Hepatocyte (in vitro differentiated cells): ENCODE measurements around the gene ITPK1. TPM values are rescaled to one million over a fixed set of nuclear protein-coding genes. Genes with fewer than 3 reads are reported as not detected.

Source experiments
- DNase-seq: peaks from one replicate; pipeline ENCODE4 v3.0.0-alpha.2; 2016; ENCODE audit warnings: low spot score
- H2AFZ ChIP-seq: fragments of 200-600 bp; sonication (generic); 2 replicates; pipeline ENCODE4 v1.6.0; 2016; ENCODE audit warnings: antibody characterized with exemption, mild to moderate bottlenecking
- H3K27ac ChIP-seq: fragments of 200-600 bp; sonication (generic); 2 replicates; pipeline ENCODE4 v1.5.1; 2016; ENCODE audit warnings: mild to moderate bottlenecking
- H3K27me3 ChIP-seq: fragments of 200-600 bp; sonication (generic); 2 replicates; pipeline ENCODE4 v1.6.1; 2016
- H3K36me3 ChIP-seq: fragments of 200-600 bp; sonication (generic); replicated peaks from 2 replicates; pipeline ENCODE4 v1.5.1; 2016; ENCODE audit warnings: low read depth; ENCODE audit not compliant: insufficient read depth
- H3K4me1 ChIP-seq: fragments of 200-600 bp; sonication (generic); 2 replicates; pipeline ENCODE4 v1.5.1; 2016; ENCODE audit warnings: mild to moderate bottlenecking, moderate library complexity; ENCODE audit not compliant: insufficient read depth
- H3K4me2 ChIP-seq: fragments of 200-600 bp; sonication (generic); 2 replicates; pipeline ENCODE4 v1.6.0; 2016
- H3K4me3 ChIP-seq: fragments of 200-600 bp; sonication (generic); 2 replicates; pipeline ENCODE4 v1.5.1; 2016; ENCODE audit warnings: mild to moderate bottlenecking
- H3K79me2 ChIP-seq: fragments of 200-600 bp; sonication (generic); 2 replicates; pipeline ENCODE4 v1.6.0; 2017; ENCODE audit warnings: mild to moderate bottlenecking
- H3K9me2 ChIP-seq: fragments of 200-600 bp; sonication (generic); replicated peaks from 2 replicates; pipeline ENCODE4 v1.6.0; 2017; ENCODE audit warnings: mild to moderate bottlenecking; ENCODE audit not compliant: insufficient read depth
- H3K9me3 ChIP-seq: fragments of 200-600 bp; sonication (generic); 2 replicates; pipeline ENCODE4 v1.5.1; 2016; ENCODE audit warnings: low read depth, mild to moderate bottlenecking
- H4K20me1 ChIP-seq: fragments of 200-600 bp; sonication (generic); 2 replicates; pipeline ENCODE4 v1.6.0; 2016; ENCODE audit warnings: mild to moderate bottlenecking; ENCODE audit not compliant: insufficient read depth, poor library complexity, severe bottlenecking
- CTCF ChIP-seq: fragments of 200-600 bp; sonication (generic); IDR thresholded peaks from 2 replicates; pipeline ENCODE4 v1.5.1; 2016; ENCODE audit warnings: antibody characterized with exemption, mild to moderate bottlenecking; ENCODE audit not compliant: poor library complexity
- EZH2 ChIP-seq: fragments of 200-600 bp; sonication (generic); IDR thresholded peaks from 2 replicates; pipeline ENCODE4 v1.6.1; 2016; ENCODE audit warnings: antibody characterized with exemption, mild to moderate bottlenecking, borderline replicate concordance
- EZH2phosphoT487 ChIP-seq: fragments of 200-600 bp; sonication (generic); IDR thresholded peaks from one replicate; pipeline ENCODE4 v1.6.1; 2018; ENCODE audit warnings: antibody characterized with exemption, mild to moderate bottlenecking, low read depth, moderate library complexity; ENCODE audit not compliant: unreplicated experiment, severe bottlenecking
- WGBS: methylation state at CpG from one replicate; pipeline ENCODE4 v1.1.6; 2016; ENCODE audit warnings: low lambda C conversion rate; ENCODE audit errors: missing lambda C conversion rate; 5-methylcytosine and 5-hydroxymethylcytosine counted together
- polyA plus RNA-seq: library from polyadenylated mRNA; unstranded; fragments of >200 nt; fragmentation: Nextera tagmentation; extraction: Ambion mirVana; gene quantifications from 2 replicates; pipeline ENCODE4 v1.2.1, GENCODE V29; 2016
- total RNA-seq: library from RNA; depleted of rRNA; stranded (reverse); fragments of >200 nt; gene quantifications from 2 replicates; pipeline ENCODE4 v1.2.3, GENCODE V29; 2014

The ITPK1 gene
- total and polyA plus RNA-seq, 2 experiments from 2014 or later: 49.8 to 66.7 TPM

GRCh38 chr14:93076755-93077154, 39.0 kb downstream of the ITPK1 start:
- H3K9me2 ChIP-seq: no peaks in the 10 kb centered on the region
- TF ChIP-seq CTCF (no peak), EZH2 (no peak), EZH2phosphoT487 (no peak)
- H3K4me2 ChIP-seq: no peak overlapping the region
- DNase-seq: no peak
- H3K79me2 ChIP-seq: peaks cover 60% of the 10 kb centered on the region
- H3K36me3 ChIP-seq: no peaks in the 10 kb centered on the region
- H3K27ac ChIP-seq: no peak overlapping the region
- H3K4me1 ChIP-seq: peaks cover 13% of the 10 kb centered on the region
- H3K4me3 ChIP-seq: no peak overlapping the region
- H3K9me3 ChIP-seq: no peaks in the 10 kb centered on the region
- no peak overlapping the region for H2AFZ ChIP-seq
- peaks cover 15% of the 10 kb centered on the region for H4K20me1 ChIP-seq
- 94% methylated on average over 7 of the region's 10 CpGs for WGBS
- H3K27me3 ChIP-seq: no peaks in the 10 kb centered on the region

- Histone ChIP-seq H3K4me2 (no peak overlapping the region), H4K20me1 (peaks cover 15% of the 10 kb centered on the region), H3K9me3 (no peaks in the 10 kb centered on the region), H3K4me1 (peaks cover 13% of the 10 kb centered on the region), H3K36me3 (no peaks in the 10 kb centered on the region), H3K27me3 (no peaks in the 10 kb centered on the region), H3K27ac (no peak overlapping the region), H2AFZ (no peak overlapping the region), H3K4me3 (no peak overlapping the region), H3K79me2 (peaks cover 52% of the 10 kb centered on the region), H3K9me2 (no peaks in the 10 kb centered on the region)
- no peak for TF ChIP-seq EZH2phosphoT487
- TF ChIP-seq CTCF: no peak
- TF ChIP-seq EZH2: no peak
- DNase-seq: no peak
Observed at GRCh38 chr14:93075891-93076290, 39.8 kb downstream of the ITPK1 start.

- 73% methylated on average over 19 of the region's 19 CpGs for WGBS
- H3K9me2 ChIP-seq: no peaks in the 10 kb centered on the region
- peak overlapping the region; percentile 31 for H3K4me2 ChIP-seq
- H2AFZ ChIP-seq: no peak overlapping the region
- peak overlapping the region; percentile 61 for H3K27ac ChIP-seq
- H3K4me1 ChIP-seq: peaks cover 11% of the 10 kb centered on the region
- no peak overlapping the region for H3K4me3 ChIP-seq
- H4K20me1 ChIP-seq: peaks cover 8% of the 10 kb centered on the region
- H3K36me3 ChIP-seq: no peaks in the 10 kb centered on the region
- H3K79me2 ChIP-seq: peaks cover 39% of the 10 kb centered on the region
- no peak for DNase-seq
- no peaks in the 10 kb centered on the region for H3K27me3 ChIP-seq
- no peaks in the 10 kb centered on the region for H3K9me3 ChIP-seq
- no peak for TF ChIP-seq CTCF
- TF ChIP-seq EZH2: no peak
- no peak for TF ChIP-seq EZH2phosphoT487
Observed at GRCh38 chr14:93073910-93074769, 41.6 kb downstream of the ITPK1 start.
